Body of pancreas (tissue), 4 donors: Measurements from ENCODE around the gene ZRANB1. TPM values are rescaled to one million over a fixed set of nuclear protein-coding genes. Genes with fewer than 3 reads are reported as not detected.

ENCODE experiments used
- ATAC-seq: fragments of 150-250 bp; one replicate; pipeline ENCODE4 v1.9.1; 2016
- DNase-seq, 4 donors: peaks; one replicate each; pipeline ENCODE4 v3.0.0-alpha.2; 2019
- H3K27ac ChIP-seq, 4 donors: fragments of 200-600 bp; sonication (generic); 1 replicate in 3 of 4; 2 replicates in 1 of 4; pipeline versions ENCODE4 v1.5.1 to v1.6.1; 2016 to 2019; ENCODE audit warnings: mild to moderate bottlenecking in 1 of 4, mixed read lengths in 1 of 4, moderate library complexity in 1 of 4
- H3K27me3 ChIP-seq, 2 donors: fragments of 200-600 bp; sonication (generic); one replicate each; pipeline ENCODE4 v1.6.0; 2016; ENCODE audit warnings: mild to moderate bottlenecking in 1 of 2
- H3K36me3 ChIP-seq, 2 donors: fragments of 200-600 bp; sonication (generic); replicated peaks in 1 of 2; 2 replicates each; pipeline ENCODE4 v1.5.1; 2016; ENCODE audit warnings: low read depth in 2 of 2; ENCODE audit not compliant: insufficient read depth in 1 of 2
- H3K4me1 ChIP-seq: fragments of 200-600 bp; sonication (generic); one replicate; pipeline ENCODE4 v1.6.0; 2016
- H3K4me3 ChIP-seq, 2 donors: fragments of 200-600 bp; sonication (generic); 1 replicate in 1 of 2; 2 replicates in 1 of 2; pipeline ENCODE4 v1.5.1; 2016 to 2019
- H3K9me3 ChIP-seq, 3 donors: fragments of 200-600 bp; sonication (generic); 1 replicate in 2 of 3; 2 replicates in 1 of 3; pipeline ENCODE4 v1.5.1; 2016
- POLR2A ChIP-seq, 3 donors: fragments of 450-650 bp; IDR thresholded peaks; one replicate each; pipeline ENCODE4 v1.6.1; 2016; ENCODE audit warnings: antibody characterized with exemption in 3 of 3, mild to moderate bottlenecking in 2 of 3
- WGBS, 2 donors: methylation state at CpG; one replicate each; pipeline ENCODE4 v1.1.5; 2017; 5-methylcytosine and 5-hydroxymethylcytosine counted together
- intact Hi-C: fragments of 100-400 bp; cut with DNase I; formaldehyde crosslinking; loops from one replicate; pipeline ENCODE4 v1.15.1; 2023
- microRNA-seq, 2 donors: library from miRNA; unstranded; fragments of <30 nt; microRNA quantifications; one replicate each; pipeline ENCODE4, GENCODE V29; 2016; ENCODE audit warnings: borderline number of aligned reads in 2 of 2, borderline replicate concordance in 2 of 2
- small RNA-seq: library from RNA; depleted of rRNA; stranded (forward); fragments of <200 nt; gene quantifications from one replicate; pipeline ENCODE3, GENCODE V24; 2016
- total RNA-seq, 2 donors: library from RNA; depleted of rRNA; stranded (reverse); fragments of >200 nt; gene quantifications; one replicate each; pipeline ENCODE4 v1.1.0, GENCODE V29; 2016
- TF ChIP-seq, protein P1 (sequence below), 7 experiments: fragments of 450-650 bp in 4 of 7; fragments of 200-600 bp in 3 of 7; sonication (generic) in 3 of 7; IDR thresholded peaks; one replicate each; pipeline ENCODE4 v1.5.1; 2016 to 2019; ENCODE audit warnings: antibody characterized with exemption in 7 of 7

ZRANB1 gene
- total RNA-seq, 2 donors from 2014 or later = 12.2 to 21.1 TPM

DNA sequence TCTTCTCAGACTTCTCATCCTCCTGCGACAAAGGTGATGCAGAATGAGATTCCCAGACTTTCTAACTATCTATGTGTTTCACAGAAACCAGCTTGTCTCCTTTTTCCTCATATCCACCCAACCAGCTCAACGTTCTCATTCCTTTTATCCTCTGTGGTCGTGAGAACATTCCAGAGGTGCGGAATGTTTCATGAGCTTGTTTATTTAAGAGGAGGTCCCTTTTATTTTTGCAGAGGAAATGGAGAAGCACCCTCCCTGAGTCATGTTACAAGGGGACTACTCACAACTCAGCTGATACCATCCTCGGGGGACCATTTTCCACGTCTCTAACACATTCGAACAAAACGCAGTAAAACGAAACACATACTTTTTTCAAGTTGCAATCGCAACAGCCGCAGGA, 93.2 kb downstream of the ZRANB1 start:
- peaks cover 64% of the 10 kb centered on the region for H3K4me1 ChIP-seq
- ATAC-seq (no peak), DNase-seq (no peak)
- H3K36me3 ChIP-seq = no peaks in the 10 kb centered on the region
- WGBS, 2 donors = 44 to 49% methylated on average over 11 of the region's 11 CpGs
- H3K4me3 ChIP-seq = no peak overlapping the region
- no peaks in the 10 kb centered on the region for H3K9me3 ChIP-seq
- H3K27ac ChIP-seq = peak overlapping the region in 2 of 4 donors; percentile 19 to 60
- TF ChIP-seq POLR2A (IDR thresholded peaks at IDR 0.05) = no peak
- TF ChIP-seq, protein P1, sequence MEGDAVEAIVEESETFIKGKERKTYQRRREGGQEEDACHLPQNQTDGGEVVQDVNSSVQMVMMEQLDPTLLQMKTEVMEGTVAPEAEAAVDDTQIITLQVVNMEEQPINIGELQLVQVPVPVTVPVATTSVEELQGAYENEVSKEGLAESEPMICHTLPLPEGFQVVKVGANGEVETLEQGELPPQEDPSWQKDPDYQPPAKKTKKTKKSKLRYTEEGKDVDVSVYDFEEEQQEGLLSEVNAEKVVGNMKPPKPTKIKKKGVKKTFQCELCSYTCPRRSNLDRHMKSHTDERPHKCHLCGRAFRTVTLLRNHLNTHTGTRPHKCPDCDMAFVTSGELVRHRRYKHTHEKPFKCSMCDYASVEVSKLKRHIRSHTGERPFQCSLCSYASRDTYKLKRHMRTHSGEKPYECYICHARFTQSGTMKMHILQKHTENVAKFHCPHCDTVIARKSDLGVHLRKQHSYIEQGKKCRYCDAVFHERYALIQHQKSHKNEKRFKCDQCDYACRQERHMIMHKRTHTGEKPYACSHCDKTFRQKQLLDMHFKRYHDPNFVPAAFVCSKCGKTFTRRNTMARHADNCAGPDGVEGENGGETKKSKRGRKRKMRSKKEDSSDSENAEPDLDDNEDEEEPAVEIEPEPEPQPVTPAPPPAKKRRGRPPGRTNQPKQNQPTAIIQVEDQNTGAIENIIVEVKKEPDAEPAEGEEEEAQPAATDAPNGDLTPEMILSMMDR (IDR thresholded peaks at IDR 0.05) = no peak
- H3K27me3 ChIP-seq = no peaks in the 10 kb centered on the region
- intact Hi-C loops = no loop called here

DNA sequence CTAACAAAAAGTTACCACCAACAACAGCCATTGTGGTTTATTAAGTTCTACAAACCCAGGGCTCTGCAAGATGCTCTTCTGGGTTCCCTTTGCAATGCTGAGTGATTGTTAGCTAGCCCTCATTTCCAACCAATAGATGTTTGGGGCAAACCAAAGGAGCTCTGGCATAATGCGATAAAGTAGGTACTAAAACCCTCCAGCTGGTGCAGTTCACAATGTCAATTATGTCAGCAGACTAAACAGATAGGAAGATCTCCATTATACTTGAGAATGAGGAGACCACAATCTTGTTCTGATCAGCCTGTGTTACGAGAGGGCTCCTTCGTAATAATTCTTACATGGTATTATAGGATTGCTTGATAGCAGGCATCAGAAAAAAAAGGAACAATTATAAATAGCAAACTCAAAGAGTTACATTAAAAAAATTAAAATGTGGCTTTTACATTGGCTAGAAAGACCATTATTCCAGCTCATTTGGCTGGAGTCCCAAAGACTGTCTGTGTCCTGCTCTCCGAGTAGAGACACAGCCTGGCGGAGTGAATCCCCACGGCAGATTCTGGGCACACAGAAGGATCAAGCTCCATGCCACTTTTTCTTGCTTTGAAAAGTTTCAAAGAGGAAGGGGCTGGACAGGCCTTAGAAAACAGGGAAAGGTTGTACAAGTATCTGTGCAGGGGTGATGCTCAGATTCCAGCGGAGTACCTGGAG, 93.8 kb downstream of the ZRANB1 start:
- ATAC-seq (no peak), DNase-seq (no peak)
- H3K27ac ChIP-seq = peak overlapping the region; percentile 19 to 60 (median 41)
- no peak overlapping the region for H3K4me3 ChIP-seq
- no peak for TF ChIP-seq POLR2A (IDR thresholded peaks at IDR 0.05)
- TF ChIP-seq, protein P1 (IDR thresholded peaks at IDR 0.05) = no peak
- peaks cover 58% of the 10 kb centered on the region for H3K4me1 ChIP-seq
- intact Hi-C loops = no loop called here
- H3K27me3 ChIP-seq = no peaks in the 10 kb centered on the region
- WGBS, 2 donors = 48 to 51% methylated on average over 7 of the region's 7 CpGs
- no peaks in the 10 kb centered on the region for H3K36me3 ChIP-seq
- H3K9me3 ChIP-seq = no peaks in the 10 kb centered on the region

DNA sequence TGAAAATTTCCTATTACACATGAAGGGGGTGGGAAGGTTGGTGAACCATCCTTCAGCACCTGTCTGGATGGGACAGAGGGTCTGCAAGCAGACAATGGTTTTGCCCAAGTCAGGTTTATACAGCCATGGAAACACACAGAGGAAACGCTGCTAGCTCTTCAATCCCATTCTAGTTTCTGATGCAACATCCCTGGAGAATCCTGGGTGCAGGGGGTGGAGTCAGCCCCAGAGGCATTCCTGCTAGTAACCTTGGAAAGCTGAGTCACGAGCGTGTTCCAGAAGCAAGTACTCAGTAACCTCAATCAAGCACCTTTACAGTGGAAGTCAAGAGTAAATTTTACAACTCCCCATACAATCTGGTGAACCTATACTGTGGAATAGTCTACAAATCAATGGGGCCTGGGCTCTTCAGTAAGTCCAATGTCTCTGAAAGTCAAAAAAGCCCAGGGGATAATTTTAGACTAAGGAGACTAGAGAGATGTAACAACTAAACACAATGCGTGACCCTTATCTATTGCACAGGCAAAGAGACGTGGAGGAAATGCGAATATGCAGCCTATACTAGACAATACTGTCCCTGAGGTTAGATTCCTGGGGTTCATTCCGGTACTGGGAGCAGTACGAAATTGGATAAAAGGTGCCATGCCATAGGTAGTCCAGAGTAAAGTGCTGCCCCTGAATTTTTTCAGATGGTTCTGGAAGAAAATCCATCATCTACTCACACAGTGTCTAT, 95.4 kb downstream of the ZRANB1 start:
- intact Hi-C loops = no loop called here
- WGBS, 2 donors = 44 to 50% methylated on average over 8 of the region's 8 CpGs
- H3K27me3 ChIP-seq = no peaks in the 10 kb centered on the region
- no peaks in the 10 kb centered on the region for H3K36me3 ChIP-seq
- peaks cover 60% of the 10 kb centered on the region for H3K4me1 ChIP-seq
- no peaks in the 10 kb centered on the region for H3K9me3 ChIP-seq
- DNase-seq (peak; percentile 66 to 80 (median 78)), ATAC-seq (peak; percentile 71)
- TF ChIP-seq, protein P1 (IDR thresholded peaks at IDR 0.05) = no peak
- no peak for TF ChIP-seq POLR2A (IDR thresholded peaks at IDR 0.05)
- H3K27ac ChIP-seq = peak overlapping the region; percentile 2 to 67 (median 58)
- H3K4me3 ChIP-seq = no peak overlapping the region

Small RNAs within 50 kb of the gene (microRNA-seq; reads per million reads assigned to microRNA genes)
- 0 reads per million in 2 donors for gene MIR4296

Small RNAs within 50 kb of the gene (small RNA-seq; reads per million reads assigned to genes)
- gene MIR4296 = not detected

Other genes with a start within 250 kb of the ZRANB1 start
- 10 to 100 TPM; 17.1 to 21.1 TPM for gene FAM53B, start 197.7 kb upstream of the ZRANB1 start, total RNA-seq
- gene EEF1AKMT2, start 150.2 kb upstream of the ZRANB1 start, total RNA-seq = 10 to 100 TPM in 1 of 2 donors, 1 to 10 TPM in 1; 2.6 to 14.3 TPM
- gene ABRAXAS2, start 140.3 kb upstream of the ZRANB1 start, total RNA-seq = 1 to 10 TPM; 4.3 to 7.3 TPM
- 10 to 100 TPM; 32.0 to 49.0 TPM for gene CTBP2, start 218.4 kb downstream of the ZRANB1 start, total RNA-seq